HepG2 (cell line): ENCODE data around the gene PACS1. TPM values are rescaled to one million over a fixed set of nuclear protein-coding genes. Genes with fewer than 3 reads are reported as not detected.

Source experiments
- ATAC-seq: fragments of 200-7000 bp; cut with Tn5 transposase; 3 replicates; pipeline ENCODE4 v1.9.1; 2020; ENCODE audit warnings: mild to moderate bottlenecking, moderate library complexity
- BruUV-seq: library from RNA; stranded (reverse); fragments of 400-500 nt; replicated peaks from 2 replicates; lab custom pipeline; 2021; lab: Mats Ljungman, UMichigan
- CTCF ChIA-PET: fragments of 300-600 bp; formaldehyde crosslinking; extraction: SDS; loops from one replicate; lab custom pipeline; 2021; ENCODE audit warnings: low total read pairs, inconsistent platforms, low intra/inter-chr PET ratio; lab: Yijun Ruan, JAX
- POLR2A ChIA-PET: fragments of 350-600 bp; sonication (Branson Sonifier 250); formaldehyde crosslinking; loops from one replicate; lab custom pipeline; 2020; ENCODE audit warnings: antibody characterized with exemption, inconsistent platforms; lab: Yijun Ruan, JAX
- DNase-seq: peaks from one replicate; pipeline ENCODE4 v3.0.0-alpha.2; 2015; ENCODE audit warnings: low spot score
- FAIRE-seq: peaks from 3 replicates; lab custom pipeline; 2011; peaks lifted over from hg19 to GRCh38; lab: Jason Lieb, UNC
- H2AFZ ChIP-seq: one replicate; pipeline ENCODE4 v1.6.1; 2011; ENCODE audit warnings: low read length, inconsistent platforms
- H3K27ac ChIP-seq: fragments of 300-600 bp; 3 replicates; pipeline ENCODE4 v1.8.0; 2011; ENCODE audit warnings: mixed run types, mild to moderate bottlenecking, mixed read lengths, low read length, inconsistent platforms; ENCODE audit not compliant: insufficient read depth; ENCODE audit errors: extremely low read length
- H3K27me3 ChIP-seq, 2 experiments: fragments of 200-600 bp in 1 of 2; 2 replicates in 1 of 2; 3 replicates in 1 of 2; pipeline versions ENCODE4 v1.6.0 to v1.8.0; 2011; ENCODE audit warnings: low read length in 2 of 2, mild to moderate bottlenecking in 2 of 2, moderate library complexity in 2 of 2, inconsistent platforms in 1 of 2; ENCODE audit not compliant: insufficient read depth in 2 of 2, control insufficient read depth in 1 of 2
- H3K36me3 ChIP-seq, 2 experiments: fragments of 200-600 bp in 1 of 2; replicated peaks in 1 of 2; 2 replicates in 1 of 2; 3 replicates in 1 of 2; pipeline versions ENCODE4 v1.5.1 to v1.8.0; 2011; ENCODE audit warnings: low read length in 2 of 2, inconsistent platforms in 1 of 2; ENCODE audit not compliant: insufficient read depth in 2 of 2, control insufficient read depth in 1 of 2
- H3K4me1 ChIP-seq: 2 replicates; pipeline ENCODE4 v1.5.1; 2012; ENCODE audit warnings: low read length, inconsistent platforms; ENCODE audit not compliant: insufficient read depth
- H3K4me2 ChIP-seq: 2 replicates; pipeline ENCODE4 v1.6.0; 2011; ENCODE audit warnings: low read depth, low read length, inconsistent platforms
- H3K4me3 ChIP-seq, 3 experiments: fragments of 200-600 bp in 1 of 3; sonication (generic), shearing (Covaris generic) in 1 of 3; replicated peaks in 1 of 3; 2 replicates each; pipeline ENCODE4 v1.5.1; 2011 to 2016; ENCODE audit warnings: low read length in 3 of 3, inconsistent platforms in 2 of 3, low read depth in 2 of 3, mild to moderate bottlenecking in 2 of 3, control low read depth in 1 of 3, mixed read lengths in 1 of 3; ENCODE audit not compliant: insufficient read depth in 1 of 3
- H3K79me2 ChIP-seq: one replicate; pipeline ENCODE4 v1.6.1; 2011; ENCODE audit warnings: low read length, inconsistent platforms; ENCODE audit not compliant: insufficient read depth
- H3K9ac ChIP-seq: 2 replicates; pipeline ENCODE4 v1.6.0; 2011; ENCODE audit warnings: mild to moderate bottlenecking, low read depth, low read length, inconsistent platforms; ENCODE audit not compliant: insufficient read depth
- H3K9me3 ChIP-seq: 2 replicates; pipeline ENCODE4 v1.5.1; 2012; ENCODE audit warnings: mild to moderate bottlenecking, low read length
- H4K20me1 ChIP-seq: 2 replicates; pipeline ENCODE4 v1.6.0; 2011; ENCODE audit warnings: inconsistent platforms, mild to moderate bottlenecking, low read length, moderate library complexity; ENCODE audit not compliant: insufficient read depth
- DPF2 ChIP-seq: sonication (generic); formaldehyde crosslinking; IDR thresholded peaks from 2 replicates; pipeline ENCODE4 v1.4.0; 2020; ENCODE audit warnings: mild to moderate bottlenecking, low read depth, missing genetic modification reagents, borderline replicate concordance
- ELF3 ChIP-seq: IDR thresholded peaks from 2 replicates; pipeline ENCODE4 v1.6.1; 2016; ENCODE audit warnings: missing genetic modification reagents, missing compliant biosample characterization
- HNF4G ChIP-seq, 2 experiments: sonication (generic) in 1 of 2; formaldehyde crosslinking in 1 of 2; IDR thresholded peaks; 2 replicates each; pipeline versions ENCODE4 v1.4.0 to v1.6.1; 2011 to 2020; ENCODE audit warnings: borderline replicate concordance in 2 of 2, low read depth in 2 of 2, mild to moderate bottlenecking in 2 of 2, low read length in 1 of 2, missing genetic modification reagents in 1 of 2, moderate library complexity in 1 of 2
- MXI1 ChIP-seq: IDR thresholded peaks from 3 replicates; pipeline ENCODE4 v1.6.1; 2012; ENCODE audit warnings: low read depth, low read length, inconsistent platforms, borderline replicate concordance
- SRSF1 ChIP-seq: fragments of 200-400 bp; formaldehyde crosslinking; optimal IDR thresholded peaks from 2 replicates; pipeline ENCODE3; 2017; ENCODE audit warnings: mild to moderate bottlenecking, low read depth, low read length, moderate library complexity
- ZNF343 ChIP-seq: sonication (generic); formaldehyde crosslinking; IDR thresholded peaks from 2 replicates; pipeline ENCODE4 v1.4.0; 2020; ENCODE audit warnings: mild to moderate bottlenecking, missing genetic modification reagents
- ZNF350 ChIP-seq: sonication (generic); formaldehyde crosslinking; IDR thresholded peaks from 2 replicates; pipeline ENCODE4 v1.4.0; 2020; ENCODE audit warnings: mild to moderate bottlenecking, low read depth, missing genetic modification reagents, borderline replicate concordance
- ZNF616 ChIP-seq: sonication (generic); formaldehyde crosslinking; IDR thresholded peaks from 2 replicates; pipeline ENCODE4 v1.5.0; 2020; ENCODE audit warnings: low read depth, mild to moderate bottlenecking, missing genetic modification reagents
- ZNF678 ChIP-seq: sonication (generic); formaldehyde crosslinking; IDR thresholded peaks from 2 replicates; pipeline ENCODE4 v1.4.0; 2020; ENCODE audit warnings: mild to moderate bottlenecking, missing genetic modification reagents
- WGBS: methylation state at CpG from one replicate; pipeline ENCODE4 v1.1.6; 2017; ENCODE audit warnings: low lambda C conversion rate; 5-methylcytosine and 5-hydroxymethylcytosine counted together
- in situ Hi-C: cut with HindIII; loops from 2 replicates; pipeline ENCODE4 v1.10.0; 2017; ENCODE audit warnings: low pct_unique_long_range_greater_than_20kb; ENCODE audit not compliant: extremely low pct_ligation_motif_present
- intact Hi-C: fragments of 100-400 bp; cut with micrococcal nuclease; formaldehyde crosslinking; loops from one replicate; pipeline ENCODE4 v1.10.0; 2022; ENCODE audit not compliant: unreplicated experiment
- polyA plus RNA-seq, 8 experiments: library from polyadenylated mRNA; depleted of rRNA in 3 of 8; stranded (reverse) in 7 of 8; unstranded in 1 of 8; fragments of >200 nt; fragmentation: Illumina TruSeq in 4 of 8; extraction: Trizol in 4 of 8; gene quantifications; 2 replicates each; pipeline versions ENCODE4 v1.2.1 to v1.2.3, GENCODE V29; 2011 to 2016; ENCODE audit warnings: low read depth in 4 of 8, missing spikeins in 1 of 8, mixed read lengths in 1 of 8; ENCODE audit not compliant: insufficient read depth in 1 of 8
- total RNA-seq, 5 experiments: library from RNA; depleted of rRNA; stranded (reverse); fragments of >200 nt; fragmentation: Illumina TruSeq; extraction: Trizol; gene quantifications; 2 replicates each; pipeline ENCODE4 v1.2.3, GENCODE V29; 2016; ENCODE audit warnings: low read depth in 1 of 5
- TF ChIP-seq, protein P1 (sequence below): sonication (generic); formaldehyde crosslinking; IDR thresholded peaks from 2 replicates; pipeline ENCODE4 v1.4.0; 2020; ENCODE audit warnings: missing genetic modification reagents
- TF ChIP-seq, protein P2 (sequence below): sonication (generic); formaldehyde crosslinking; conservative IDR thresholded peaks from 2 replicates; pipeline ENCODE4 v1.4.0; 2020; ENCODE audit warnings: missing genetic modification reagents
- TF ChIP-seq, protein P3 (sequence below): sonication (generic); formaldehyde crosslinking; IDR thresholded peaks from 2 replicates; pipeline ENCODE4 v1.4.0; 2020; ENCODE audit warnings: missing genetic modification reagents
- TF ChIP-seq, protein P4 (sequence below): IDR thresholded peaks from 2 replicates; pipeline ENCODE4 v1.6.1; 2016; ENCODE audit warnings: missing compliant biosample characterization, missing genetic modification reagents, borderline replicate concordance
- TF ChIP-seq, protein P5 (sequence below): IDR thresholded peaks from 2 replicates; pipeline ENCODE4 v1.6.1; 2016; ENCODE audit warnings: missing biosample characterization, missing genetic modification reagents, low read depth
- TF ChIP-seq, protein P6 (sequence below): sonication (generic); formaldehyde crosslinking; IDR thresholded peaks from 2 replicates; pipeline ENCODE4 v1.8.0; 2022; ENCODE audit warnings: missing genetic modification reagents, low read depth, mild to moderate bottlenecking, borderline replicate concordance
- TF ChIP-seq, protein P7 (sequence below): sonication (generic); formaldehyde crosslinking; IDR thresholded peaks from 2 replicates; pipeline ENCODE4 v1.5.0; 2020; ENCODE audit warnings: mild to moderate bottlenecking, missing genetic modification reagents, borderline replicate concordance

PACS1 gene
- total and polyA plus RNA-seq, 2 of the 13 experiments (the other 11 are each of a cell fraction or from before 2014, with no cell fraction given): 7.6 to 8.6 TPM

DNA sequence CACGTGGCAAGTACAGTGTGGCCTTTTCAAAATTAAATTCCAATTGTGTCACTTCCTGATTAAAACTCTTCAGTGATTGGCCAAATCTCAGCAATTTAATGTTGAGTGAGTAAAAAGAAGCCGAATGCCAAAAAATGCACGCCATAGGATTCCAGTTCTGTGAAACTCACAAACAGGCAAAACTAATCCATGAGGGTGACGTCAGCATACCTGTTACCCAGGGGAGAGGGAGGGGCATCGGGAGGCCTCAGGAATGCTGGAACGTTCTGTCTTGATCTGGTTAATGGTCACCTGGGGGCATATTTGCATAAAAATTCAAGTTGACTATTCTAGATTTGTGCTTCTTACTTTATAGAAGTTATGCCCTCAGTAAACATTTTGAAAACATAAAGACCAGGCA, 158.4 kb downstream of the PACS1 start:
- no peak for FAIRE-seq
- DNase-seq: no peak
- 94% methylated on average over 6 of the region's 6 CpGs for WGBS
- no peak for ATAC-seq
- Histone ChIP-seq H2AFZ (no peak overlapping the region), H4K20me1 (no peaks in the 10 kb centered on the region), H3K79me2 (no peaks in the 10 kb centered on the region), H3K4me1 (no peaks in the 10 kb centered on the region)
- BruUV-seq: no TSS peak
- TF ChIP-seq ELF3 (CRISPR knock-in tag) (no peak), HNF4G (IDR thresholded peaks at IDR 0.05; ENCODE audit: borderline replicate concordance, low read depth, low read length) (no peak), HNF4G (CRISPR knock-in tag; IDR thresholded peaks at IDR 0.05; ENCODE audit: borderline replicate concordance, low read depth) (no peak), MXI1 (no peak), DPF2 (CRISPR knock-in tag) (no peak), ZNF678 (CRISPR knock-in tag) (no peak), SRSF1 (no peak), ZNF350 (CRISPR knock-in tag) (no peak), ZNF343 (no peak), ZNF616 (no peak)
- TF ChIP-seq, protein P1, sequence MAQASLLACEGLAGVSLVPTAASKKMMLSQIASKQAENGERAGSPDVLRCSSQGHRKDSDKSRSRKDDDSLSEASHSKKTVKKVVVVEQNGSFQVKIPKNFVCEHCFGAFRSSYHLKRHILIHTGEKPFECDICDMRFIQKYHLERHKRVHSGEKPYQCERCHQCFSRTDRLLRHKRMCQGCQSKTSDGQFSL (CRISPR knock-in tag): no peak
- TF ChIP-seq, protein P2, sequence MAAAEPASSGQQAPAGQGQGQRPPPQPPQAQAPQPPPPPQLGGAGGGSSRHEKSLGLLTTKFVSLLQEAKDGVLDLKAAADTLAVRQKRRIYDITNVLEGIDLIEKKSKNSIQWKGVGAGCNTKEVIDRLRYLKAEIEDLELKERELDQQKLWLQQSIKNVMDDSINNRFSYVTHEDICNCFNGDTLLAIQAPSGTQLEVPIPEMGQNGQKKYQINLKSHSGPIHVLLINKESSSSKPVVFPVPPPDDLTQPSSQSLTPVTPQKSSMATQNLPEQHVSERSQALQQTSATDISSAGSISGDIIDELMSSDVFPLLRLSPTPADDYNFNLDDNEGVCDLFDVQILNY (CRISPR knock-in tag): no peak
- TF ChIP-seq, protein P3, sequence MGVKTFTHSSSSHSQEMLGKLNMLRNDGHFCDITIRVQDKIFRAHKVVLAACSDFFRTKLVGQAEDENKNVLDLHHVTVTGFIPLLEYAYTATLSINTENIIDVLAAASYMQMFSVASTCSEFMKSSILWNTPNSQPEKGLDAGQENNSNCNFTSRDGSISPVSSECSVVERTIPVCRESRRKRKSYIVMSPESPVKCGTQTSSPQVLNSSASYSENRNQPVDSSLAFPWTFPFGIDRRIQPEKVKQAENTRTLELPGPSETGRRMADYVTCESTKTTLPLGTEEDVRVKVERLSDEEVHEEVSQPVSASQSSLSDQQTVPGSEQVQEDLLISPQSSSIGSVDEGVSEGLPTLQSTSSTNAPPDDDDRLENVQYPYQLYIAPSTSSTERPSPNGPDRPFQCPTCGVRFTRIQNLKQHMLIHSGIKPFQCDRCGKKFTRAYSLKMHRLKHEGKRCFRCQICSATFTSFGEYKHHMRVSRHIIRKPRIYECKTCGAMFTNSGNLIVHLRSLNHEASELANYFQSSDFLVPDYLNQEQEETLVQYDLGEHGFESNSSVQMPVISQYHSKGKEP: no peak
- TF ChIP-seq, protein P4, sequence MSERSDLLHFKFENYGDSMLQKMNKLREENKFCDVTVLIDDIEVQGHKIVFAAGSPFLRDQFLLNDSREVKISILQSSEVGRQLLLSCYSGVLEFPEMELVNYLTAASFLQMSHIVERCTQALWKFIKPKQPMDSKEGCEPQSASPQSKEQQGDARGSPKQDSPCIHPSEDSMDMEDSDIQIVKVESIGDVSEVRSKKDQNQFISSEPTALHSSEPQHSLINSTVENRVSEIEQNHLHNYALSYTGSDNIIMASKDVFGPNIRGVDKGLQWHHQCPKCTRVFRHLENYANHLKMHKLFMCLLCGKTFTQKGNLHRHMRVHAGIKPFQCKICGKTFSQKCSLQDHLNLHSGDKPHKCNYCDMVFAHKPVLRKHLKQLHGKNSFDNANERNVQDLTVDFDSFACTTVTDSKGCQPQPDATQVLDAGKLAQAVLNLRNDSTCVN (CRISPR knock-in tag): no peak
- TF ChIP-seq, protein P5, sequence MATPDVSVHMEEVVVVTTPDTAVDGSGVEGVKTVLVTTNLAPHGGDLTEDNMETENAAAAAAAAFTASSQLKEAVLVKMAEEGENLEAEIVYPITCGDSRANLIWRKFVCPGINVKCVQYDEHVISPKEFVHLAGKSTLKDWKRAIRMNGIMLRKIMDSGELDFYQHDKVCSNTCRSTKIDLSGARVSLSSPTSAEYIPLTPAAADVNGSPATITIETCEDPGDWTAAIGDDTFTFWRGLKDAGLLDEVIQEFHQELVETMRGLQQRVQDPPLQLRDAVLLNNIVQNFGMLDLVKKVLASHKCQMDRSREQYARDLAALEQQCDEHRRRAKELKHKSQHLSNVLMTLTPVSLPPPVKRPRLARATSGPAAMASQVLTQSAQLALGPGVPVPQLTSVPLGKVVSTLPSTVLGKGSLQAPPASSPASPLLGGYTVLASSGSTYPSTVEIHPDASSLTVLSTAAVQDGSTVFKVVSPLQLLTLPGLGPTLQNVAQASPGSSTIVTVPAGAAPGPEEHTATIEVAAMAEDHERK (CRISPR knock-in tag): no peak
- TF ChIP-seq, protein P6, sequence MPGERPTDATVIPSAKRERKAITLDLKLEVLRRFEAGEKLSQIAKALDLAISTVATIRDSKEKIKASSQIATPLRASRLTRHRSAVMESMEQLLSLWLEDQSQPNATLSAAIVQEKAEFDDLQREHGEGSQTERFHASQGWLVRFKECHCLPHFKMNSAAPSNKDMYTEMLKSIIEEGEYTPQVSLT (CRISPR knock-in tag): no peak
- TF ChIP-seq, protein P7, sequence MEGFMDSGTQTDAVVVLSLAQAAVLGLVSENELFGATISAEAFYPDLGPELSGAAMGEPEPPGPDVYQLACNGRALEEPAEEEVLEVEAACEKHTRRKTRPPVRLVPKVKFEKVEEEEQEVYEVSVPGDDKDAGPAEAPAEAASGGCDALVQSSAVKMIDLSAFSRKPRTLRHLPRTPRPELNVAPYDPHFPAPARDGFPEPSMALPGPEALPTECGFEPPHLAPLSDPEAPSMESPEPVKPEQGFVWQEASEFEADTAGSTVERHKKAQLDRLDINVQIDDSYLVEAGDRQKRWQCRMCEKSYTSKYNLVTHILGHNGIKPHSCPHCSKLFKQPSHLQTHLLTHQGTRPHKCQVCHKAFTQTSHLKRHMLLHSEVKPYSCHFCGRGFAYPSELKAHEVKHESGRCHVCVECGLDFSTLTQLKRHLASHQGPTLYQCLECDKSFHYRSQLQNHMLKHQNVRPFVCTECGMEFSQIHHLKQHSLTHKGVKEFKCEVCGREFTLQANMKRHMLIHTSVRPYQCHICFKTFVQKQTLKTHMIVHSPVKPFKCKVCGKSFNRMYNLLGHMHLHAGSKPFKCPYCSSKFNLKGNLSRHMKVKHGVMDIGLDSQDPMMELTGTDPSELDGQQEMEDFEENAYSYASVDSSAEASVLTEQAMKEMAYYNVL (CRISPR knock-in tag): no peak
- TF ChIP-seq, all 625 proteins: peak for 0
- intact Hi-C loops (no loop called here), in situ Hi-C loops (no loop called here)
- no peak overlapping the region for H3K27ac ChIP-seq
- no peaks in the 10 kb centered on the region for H3K9me3 ChIP-seq
- H3K9ac ChIP-seq: no peak overlapping the region
- H3K4me3 ChIP-seq: no peak overlapping the region
- H3K36me3 ChIP-seq: peaks cover 3 to 14% of the 10 kb centered on the region in 2 experiments; a peak in 4 of 5 replicates
- CTCF ChIA-PET: no interaction called here
- no peak overlapping the region for H3K4me2 ChIP-seq
- no peaks in the 10 kb centered on the region for H3K27me3 ChIP-seq
- POLR2A ChIA-PET: no interaction called here
